HFF-Myc (cell line): ENCODE data around the gene CLIP3.

Experiments
- DNase-seq: peaks from one replicate; pipeline ENCODE4 v3.0.0-alpha.2; 2011; ENCODE audit warnings: low read depth; ENCODE audit errors: extremely low read depth
- H3K4me3 ChIP-seq: replicated peaks from 2 replicates; pipeline ENCODE4 v1.5.1; 2011; ENCODE audit warnings: low read depth, mild to moderate bottlenecking, control low read depth, low read length
- CTCF ChIP-seq: IDR thresholded peaks from 2 replicates; pipeline ENCODE4 v1.5.1; 2012; ENCODE audit warnings: mild to moderate bottlenecking, low read depth, low read length, control low read depth; ENCODE audit errors: missing control alignments

CLIP3 gene

GRCh38 chr19:36014012-36014924, 18.4 kb downstream of the CLIP3 start, which contains the start of gene ALKBH6:
Gene ALKBH6 (minus strand): TSS chr19:36014213. CDS start chr19:36013397, 816 bp downstream.
- peak; percentile 92 for DNase-seq
- TF ChIP-seq CTCF, result no peak
- peak within 1 kb of the TSS; percentile 78 for H3K4me3 ChIP-seq

- no peak for DNase-seq
- peak overlapping the region; percentile 78 for H3K4me3 ChIP-seq
- TF ChIP-seq CTCF, result no peak
These were observed 19.2 kb downstream of the CLIP3 start for GRCh38 chr19:36013280-36014011.

- no peak overlapping the region for H3K4me3 ChIP-seq
- DNase-seq, result no peak
- no peak for TF ChIP-seq CTCF
These were observed 22.3 kb downstream of the CLIP3 start for GRCh38 chr19:36010402-36010801.

- DNase-seq, result no peak
- peak overlapping the region; percentile 26; the same call in 1 of the 2 replicates for H3K4me3 ChIP-seq
- no peak for TF ChIP-seq CTCF
These were observed 22.9 kb downstream of the CLIP3 start for GRCh38 chr19:36009633-36010379.

GRCh38 chr19:36009220-36009619, 23.5 kb downstream of the CLIP3 start:
- peak overlapping the region; percentile 26 for H3K4me3 ChIP-seq
- no peak for DNase-seq
- TF ChIP-seq CTCF, result no peak

GRCh38 chr19:36008336-36008978, 24.2 kb downstream of the CLIP3 start, which contains the start of gene SYNE4:
Gene SYNE4 (minus strand): TSS chr19:36008813. CDS start chr19:36008681, 132 bp downstream.
- no peak for DNase-seq
- H3K4me3 ChIP-seq, result peak within 1 kb of the TSS; percentile 26
- TF ChIP-seq CTCF, result no peak
